Measurements from ENCODE around the gene EED.
"Not testable (repeated sequence)": the region's sequence is repeated elsewhere in the genome, so short reads cannot be mapped to it uniquely, and the experiment has no call there.

DNA sequence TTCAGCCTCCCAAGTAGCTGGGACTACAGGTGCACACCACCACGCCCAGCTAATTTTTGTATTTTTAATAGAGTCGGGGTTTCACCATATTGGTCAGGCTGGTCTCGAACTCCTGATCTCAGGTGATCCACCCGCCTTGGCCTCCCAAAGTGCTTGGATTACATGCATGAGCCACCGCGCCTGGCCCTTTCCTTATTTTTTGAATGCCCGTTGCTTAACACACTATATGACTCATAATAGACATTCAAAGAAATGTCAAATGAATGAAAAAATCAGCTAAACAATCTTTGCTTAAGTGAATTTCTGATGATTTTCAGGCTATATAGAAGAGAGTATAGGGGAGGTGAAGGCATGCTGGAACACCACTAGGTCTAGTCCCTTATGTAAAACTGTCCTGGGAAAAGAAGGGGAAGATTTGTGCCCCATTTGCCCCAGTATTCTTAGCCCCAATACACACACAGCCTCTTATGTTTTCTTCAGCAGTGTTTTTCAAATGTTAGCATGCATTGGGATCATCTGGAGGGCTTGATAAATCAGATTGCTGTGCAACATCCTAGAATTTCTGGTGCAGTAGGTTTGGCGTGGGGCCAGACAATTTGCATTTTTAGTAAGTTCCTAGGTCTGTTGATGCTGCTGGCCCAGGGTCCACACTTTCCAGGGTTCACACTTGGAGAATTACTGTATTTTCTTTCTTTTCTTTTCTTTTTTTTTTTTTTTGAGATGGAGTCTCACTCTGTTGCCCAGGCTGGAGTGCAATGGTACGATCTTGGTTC is 45.1 kb downstream of the EED start:
- not testable (repeated sequence) for TF ChIP-seq POLR2A (IDR thresholded peaks at IDR 0.05; ENCODE audit: low read depth, low read length); TAF1 (IDR thresholded peaks at IDR 0.05; ENCODE audit: borderline replicate concordance, low read depth, low read length)
